ENCODE data around the gene UBE2R2.

The UBE2R2 gene

DNA sequence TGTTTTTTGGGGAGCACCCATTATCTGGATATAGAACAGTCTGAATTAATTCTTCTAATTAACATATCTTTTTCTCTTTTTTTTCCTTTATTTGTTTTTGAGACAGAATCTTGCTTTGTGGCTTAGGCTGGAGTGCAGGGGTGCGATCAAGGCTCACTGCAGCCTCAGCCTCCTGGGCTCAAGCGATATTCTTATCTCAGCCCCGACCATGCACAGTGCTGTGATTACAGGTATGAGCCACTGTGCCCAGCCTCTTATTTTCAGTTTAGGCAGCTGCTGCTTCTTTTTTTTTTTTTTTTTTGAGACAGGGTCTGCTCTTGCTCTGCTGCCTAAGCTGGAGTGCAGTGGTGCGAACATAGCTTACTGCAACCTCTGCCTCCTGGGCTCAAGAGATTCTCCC is 20.2 kb downstream of the UBE2R2 start:
- Histone ChIP-seq H3K79me1 (ENCODE audit: low read depth, low read length) (peaks cover 10% of the 10 kb centered on the region), H3K4me1 (ENCODE audit: control insufficient read depth in 2 of 2, insufficient read depth in 1 of 2, low read depth in 1 of 2, low read length in 2 of 2) (no peaks in the 10 kb centered on the region)

DNA sequence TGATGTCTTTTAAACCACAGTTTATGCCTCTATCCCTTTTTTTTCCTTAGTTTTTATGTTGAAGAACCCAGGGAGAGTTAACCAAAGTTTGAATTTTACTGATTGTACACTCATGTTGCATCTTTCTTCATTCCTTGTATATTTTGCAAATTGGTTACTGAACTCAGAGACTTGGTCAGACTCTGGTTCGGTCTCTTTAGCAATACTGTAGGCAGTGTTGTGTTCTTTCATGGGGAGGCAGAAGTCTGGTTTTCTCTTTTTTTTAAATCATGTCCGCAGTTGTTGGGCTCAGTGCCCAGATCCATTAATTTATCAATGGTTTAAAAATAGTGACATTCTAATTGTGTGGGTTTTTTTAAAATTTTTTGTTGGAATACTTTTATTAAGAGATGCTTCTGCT is 23.4 kb downstream of the UBE2R2 start:
- Histone ChIP-seq H3K23ac (ENCODE audit: low read depth, low read length, poor library complexity) (no peak overlapping the region), H3K27me3 (ENCODE audit: control insufficient read depth in 3 of 3, insufficient read depth in 3 of 3, low read depth in 1 of 3, low read length in 3 of 3) (no peaks in the 10 kb centered on the region), H3K27ac (replicated peaks; ENCODE audit: low read length) (no peak overlapping the region), H2AFZ (ENCODE audit: low read length) (no peak overlapping the region), H3K9ac (ENCODE audit: low read depth, low read length, poor library complexity) (no peak overlapping the region), H3K14ac (ENCODE audit: low read length) (no peak overlapping the region), H3K4me2 (ENCODE audit: insufficient read depth, low read length, poor library complexity, severe bottlenecking) (no peak overlapping the region), H4K91ac (ENCODE audit: low read depth, low read length, poor library complexity) (no peak overlapping the region), H3K18ac (ENCODE audit: low read length) (no peak overlapping the region), H3K4me3 (ENCODE audit: low read length in 2 of 2) (no peak overlapping the region), H2BK120ac (ENCODE audit: low read depth, low read length) (no peak overlapping the region), H3K79me1 (ENCODE audit: low read depth, low read length) (peaks cover 13% of the 10 kb centered on the region), H3K4me1 (ENCODE audit: control insufficient read depth in 2 of 2, insufficient read depth in 1 of 2, low read depth in 1 of 2, low read length in 2 of 2) (no peaks in the 10 kb centered on the region), H3K36me3 (replicated peaks in 1 of 2; ENCODE audit: control insufficient read depth in 2 of 2, insufficient read depth in 2 of 2, low read length in 2 of 2) (peaks cover 0 to 42% of the 10 kb centered on the region in 2 donors), H3K9me3 (replicated peaks in 1 of 2; ENCODE audit: control insufficient read depth in 2 of 2, insufficient read depth in 1 of 2, low read depth in 1 of 2, low read length in 2 of 2) (peaks cover 0 to 2% of the 10 kb centered on the region in 2 donors), H4K8ac (ENCODE audit: low read depth, low read length) (no peak overlapping the region), H2BK12ac (ENCODE audit: low read length) (no peak overlapping the region), H2BK15ac (ENCODE audit: low read length) (no peak overlapping the region), H2AK5ac (ENCODE audit: low read depth, low read length) (no peak overlapping the region), H3K4ac (ENCODE audit: low read length) (no peak overlapping the region), H2BK5ac (ENCODE audit: low read length) (no peak overlapping the region)
- WGBS, 2 donors (ENCODE audit: extremely low coverage in 2 of 2, insufficient read length in 2 of 2, insufficient replicate concordance in 1 of 2) = no CpG with 5 or more reads among the region's 2 CpGs
- no peak for DNase-seq (ENCODE audit: low spot score)

More for the DNA sequence above, 20.2 kb downstream of the UBE2R2 start:
- Histone ChIP-seq H3K23ac (ENCODE audit: low read depth, low read length, poor library complexity) (no peak overlapping the region), H3K9ac (ENCODE audit: low read depth, low read length, poor library complexity) (no peak overlapping the region), H3K4me2 (ENCODE audit: insufficient read depth, low read length, poor library complexity, severe bottlenecking) (no peak overlapping the region), H3K18ac (ENCODE audit: low read length) (no peak overlapping the region), H4K91ac (ENCODE audit: low read depth, low read length, poor library complexity) (no peak overlapping the region), H3K4ac (ENCODE audit: low read length) (no peak overlapping the region), H3K4me3 (ENCODE audit: low read length in 2 of 2) (no peak overlapping the region), H3K27ac (replicated peaks; ENCODE audit: low read length) (no peak overlapping the region), H2BK120ac (ENCODE audit: low read depth, low read length) (no peak overlapping the region), H2BK15ac (ENCODE audit: low read length) (no peak overlapping the region), H2BK12ac (ENCODE audit: low read length) (no peak overlapping the region), H3K27me3 (ENCODE audit: control insufficient read depth in 3 of 3, insufficient read depth in 3 of 3, low read depth in 1 of 3, low read length in 3 of 3) (no peaks in the 10 kb centered on the region), H4K8ac (ENCODE audit: low read depth, low read length) (no peak overlapping the region), H3K9me3 (replicated peaks in 1 of 2; ENCODE audit: control insufficient read depth in 2 of 2, insufficient read depth in 1 of 2, low read depth in 1 of 2, low read length in 2 of 2) (no peaks in the 10 kb centered on the region), H3K36me3 (replicated peaks in 1 of 2; ENCODE audit: control insufficient read depth in 2 of 2, insufficient read depth in 2 of 2, low read length in 2 of 2) (peaks cover 0 to 47% of the 10 kb centered on the region in 2 donors), H3K14ac (ENCODE audit: low read length) (no peak overlapping the region), H2AK5ac (ENCODE audit: low read depth, low read length) (no peak overlapping the region), H2AFZ (ENCODE audit: low read length) (no peak overlapping the region), H2BK5ac (ENCODE audit: low read length) (no peak overlapping the region)
- WGBS, 2 donors (ENCODE audit: extremely low coverage in 2 of 2, insufficient read length in 2 of 2, insufficient replicate concordance in 1 of 2) = no CpG with 5 or more reads among the region's 4 CpGs
- no peak for DNase-seq (ENCODE audit: low spot score)

DNA sequence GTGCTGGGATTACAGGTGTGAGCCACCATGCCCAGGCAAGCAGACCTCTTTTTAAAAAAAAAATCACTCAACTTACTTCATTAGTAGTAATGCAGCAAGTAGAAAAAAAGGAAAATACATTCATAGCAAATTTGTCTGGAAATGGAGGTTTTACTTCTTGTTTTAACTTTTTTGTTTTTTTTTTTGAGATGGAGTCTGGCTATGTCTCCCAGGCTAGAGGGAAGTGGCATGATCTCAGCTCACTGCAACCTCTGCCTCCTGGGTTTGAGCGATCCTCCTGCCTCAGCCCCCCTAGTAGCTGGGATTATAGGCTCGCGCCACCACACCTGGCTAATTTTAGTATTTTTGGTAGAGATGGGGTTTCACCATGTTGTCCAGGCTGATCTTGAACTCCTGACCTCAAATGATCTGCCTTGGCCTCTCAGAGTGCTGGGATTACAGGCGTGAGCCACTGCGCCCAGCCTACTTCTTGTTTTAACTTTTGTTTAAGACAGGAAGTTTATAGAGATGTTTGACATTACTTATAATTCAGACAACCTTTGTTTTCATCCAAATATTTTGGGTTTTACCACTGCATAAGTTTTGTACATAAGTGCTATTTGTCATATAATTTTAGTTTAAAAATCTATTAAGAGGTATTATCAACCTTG is 26.5 kb downstream of the UBE2R2 start:
- Histone ChIP-seq H3K4me1 (ENCODE audit: control insufficient read depth in 2 of 2, insufficient read depth in 1 of 2, low read depth in 1 of 2, low read length in 2 of 2) (no peaks in the 10 kb centered on the region), H3K9me3 (replicated peaks in 1 of 2; ENCODE audit: control insufficient read depth in 2 of 2, insufficient read depth in 1 of 2, low read depth in 1 of 2, low read length in 2 of 2) (peaks cover 0 to 2% of the 10 kb centered on the region in 2 donors), H2BK15ac (ENCODE audit: low read length) (no peak overlapping the region), H2BK12ac (ENCODE audit: low read length) (no peak overlapping the region), H3K27me3 (ENCODE audit: control insufficient read depth in 3 of 3, insufficient read depth in 3 of 3, low read depth in 1 of 3, low read length in 3 of 3) (no peaks in the 10 kb centered on the region), H3K27ac (replicated peaks; ENCODE audit: low read length) (no peak overlapping the region), H3K4me2 (ENCODE audit: insufficient read depth, low read length, poor library complexity, severe bottlenecking) (no peak overlapping the region), H3K14ac (ENCODE audit: low read length) (no peak overlapping the region), H3K79me1 (ENCODE audit: low read depth, low read length) (peaks cover 13% of the 10 kb centered on the region), H3K36me3 (replicated peaks in 1 of 2; ENCODE audit: control insufficient read depth in 2 of 2, insufficient read depth in 2 of 2, low read length in 2 of 2) (peaks cover 0 to 22% of the 10 kb centered on the region in 2 donors), H2AFZ (ENCODE audit: low read length) (no peak overlapping the region), H3K18ac (ENCODE audit: low read length) (no peak overlapping the region), H2AK5ac (ENCODE audit: low read depth, low read length) (no peak overlapping the region), H2BK120ac (ENCODE audit: low read depth, low read length) (no peak overlapping the region), H4K91ac (ENCODE audit: low read depth, low read length, poor library complexity) (no peak overlapping the region), H3K4me3 (ENCODE audit: low read length in 2 of 2) (no peak overlapping the region), H3K23ac (ENCODE audit: low read depth, low read length, poor library complexity) (no peak overlapping the region), H4K8ac (ENCODE audit: low read depth, low read length) (no peak overlapping the region), H2BK5ac (ENCODE audit: low read length) (no peak overlapping the region), H3K9ac (ENCODE audit: low read depth, low read length, poor library complexity) (no peak overlapping the region), H3K4ac (ENCODE audit: low read length) (no peak overlapping the region)
- no CpG with 5 or more reads among the region's 5 CpGs for WGBS, 2 donors (ENCODE audit: extremely low coverage in 2 of 2, insufficient read length in 2 of 2, insufficient replicate concordance in 1 of 2)
- no peak for DNase-seq (ENCODE audit: low spot score)

- H2BK5ac ChIP-seq (ENCODE audit: low read length) = no peak overlapping the region
- DNase-seq (ENCODE audit: low spot score) = no peak
- H3K9me3 ChIP-seq (replicated peaks in 1 of 2; ENCODE audit: control insufficient read depth in 2 of 2, insufficient read depth in 1 of 2, low read depth in 1 of 2, low read length in 2 of 2) = peaks cover 0 to 2% of the 10 kb centered on the region in 2 donors
- peaks cover 0 to 15% of the 10 kb centered on the region in 2 donors for H3K36me3 ChIP-seq (replicated peaks in 1 of 2; ENCODE audit: control insufficient read depth in 2 of 2, insufficient read depth in 2 of 2, low read length in 2 of 2)
- H3K27ac ChIP-seq (replicated peaks; ENCODE audit: low read length) = no peak overlapping the region
- no peak overlapping the region for H4K8ac ChIP-seq (ENCODE audit: low read depth, low read length)
- no peaks in the 10 kb centered on the region for H3K27me3 ChIP-seq (ENCODE audit: control insufficient read depth in 3 of 3, insufficient read depth in 3 of 3, low read depth in 1 of 3, low read length in 3 of 3)
- H3K4me3 ChIP-seq (ENCODE audit: low read length in 2 of 2) = no peak overlapping the region
- no peak overlapping the region for H3K4me2 ChIP-seq (ENCODE audit: insufficient read depth, low read length, poor library complexity, severe bottlenecking)
- H4K91ac ChIP-seq (ENCODE audit: low read depth, low read length, poor library complexity) = no peak overlapping the region
- H3K18ac ChIP-seq (ENCODE audit: low read length) = no peak overlapping the region
- peaks cover 3% of the 10 kb centered on the region for H3K79me1 ChIP-seq (ENCODE audit: low read depth, low read length)
- no peak overlapping the region for H3K4ac ChIP-seq (ENCODE audit: low read length)
- no peak overlapping the region for H3K14ac ChIP-seq (ENCODE audit: low read length)
- H3K9ac ChIP-seq (ENCODE audit: low read depth, low read length, poor library complexity) = no peak overlapping the region
- no peak overlapping the region for H2AK5ac ChIP-seq (ENCODE audit: low read depth, low read length)
- WGBS, 2 donors (ENCODE audit: extremely low coverage in 2 of 2, insufficient read length in 2 of 2, insufficient replicate concordance in 1 of 2) = no CpG with 5 or more reads among the region's 4 CpGs
- no peak overlapping the region for H2BK15ac ChIP-seq (ENCODE audit: low read length)
- H2BK120ac ChIP-seq (ENCODE audit: low read depth, low read length) = no peak overlapping the region
- no peak overlapping the region for H2AFZ ChIP-seq (ENCODE audit: low read length)
- no peak overlapping the region for H3K23ac ChIP-seq (ENCODE audit: low read depth, low read length, poor library complexity)
- H3K4me1 ChIP-seq (ENCODE audit: control insufficient read depth in 2 of 2, insufficient read depth in 1 of 2, low read depth in 1 of 2, low read length in 2 of 2) = peaks cover 3 to 4% of the 10 kb centered on the region in 2 donors
- H2BK12ac ChIP-seq (ENCODE audit: low read length) = no peak overlapping the region
Observed at GRCh38 chr9:33846231-33846630, 29.3 kb downstream of the UBE2R2 start.
